NOMO-1 (cell line): ENCODE measurements around the gene DCP1A.
A peak's percentile ranks its signal among the peaks of the same experiment; 100 is the strongest.

Experiments used
- DNase-seq, 2 experiments: peaks; one replicate each; lab custom pipeline; 2025; ENCODE audit not compliant: unreplicated experiment in 2 of 2; lab: John Stamatoyannopoulos, UW

Gene DCP1A

GRCh38 chr3:53329897-53330296, 17.4 kb downstream of the DCP1A start:
- no peak for DNase-seq

- DNase-seq: no peak
These were observed 18.6 kb downstream of the DCP1A start for GRCh38 chr3:53328746-53329145.

- peak; percentile 43 to 65 for DNase-seq
These were observed 19.4 kb downstream of the DCP1A start for GRCh38 chr3:53327986-53328385.

GRCh38 chr3:53324105-53324504, 23.2 kb downstream of the DCP1A start:
- DNase-seq: no peak

GRCh38 chr3:53320697-53321096, 26.6 kb downstream of the DCP1A start:
- no peak for DNase-seq

GRCh38 chr3:53318522-53318921, 28.8 kb downstream of the DCP1A start:
- no peak for DNase-seq

GRCh38 chr3:53312832-53313231, 34.5 kb downstream of the DCP1A start:
- no peak for DNase-seq

- no peak for DNase-seq
These were observed 35.5 kb downstream of the DCP1A start for GRCh38 chr3:53311882-53312281.

GRCh38 chr3:53303957-53304356, 43.4 kb downstream of the DCP1A start:
- no peak for DNase-seq

- no peak for DNase-seq
These were observed 43.8 kb downstream of the DCP1A start for GRCh38 chr3:53303549-53303948.

- no peak for DNase-seq
These were observed 46.5 kb downstream of the DCP1A start for GRCh38 chr3:53300826-53301225.

- peak; percentile 11 to 71 for DNase-seq
These were observed 47.7 kb downstream of the DCP1A start for GRCh38 chr3:53299611-53300023.

- no peak for DNase-seq
These were observed 51.9 kb downstream of the DCP1A start for GRCh38 chr3:53295410-53295809.

- DNase-seq: no peak
These were observed 53.5 kb downstream of the DCP1A start for GRCh38 chr3:53293867-53294266.

- no peak for DNase-seq
These were observed 59.1 kb downstream of the DCP1A start for GRCh38 chr3:53288214-53288613.

- DNase-seq: no peak
These were observed 60.2 kb downstream of the DCP1A start for GRCh38 chr3:53287131-53287629.

- no peak for DNase-seq
These were observed 60.6 kb downstream of the DCP1A start for GRCh38 chr3:53286727-53287126.

- no peak for DNase-seq
These were observed 64.8 kb downstream of the DCP1A start for GRCh38 chr3:53282581-53282980.

- DNase-seq: no peak
These were observed 68.7 kb downstream of the DCP1A start for GRCh38 chr3:53278667-53279066.

- DNase-seq: no peak
These were observed 72.3 kb downstream of the DCP1A start for GRCh38 chr3:53274938-53275605.

GRCh38 chr3:53273146-53273670, 74.1 kb downstream of the DCP1A start:
- DNase-seq: no peak
